GM21576 (cell line): Measurements from ENCODE around the gene CCSER1.
"Not testable (repeated sequence)": the region's sequence is repeated elsewhere in the genome, so short reads cannot be mapped to it uniquely, and the experiment has no call there.

ENCODE experiments used
- ATAC-seq: cut with Tn5 transposase; IDR thresholded peaks from one replicate; pipeline ENCODE4 v1.9.1; 2021; ENCODE audit warnings: mild to moderate bottlenecking, moderate library complexity; ENCODE audit not compliant: unreplicated experiment

Gene CCSER1

GRCh38 chr4:90425893-90426292 is 298.7 kb downstream of the CCSER1 start:
- no peak for ATAC-seq

GRCh38 chr4:90438522-90438921 is 311.3 kb downstream of the CCSER1 start:
- ATAC-seq, result no peak

- ATAC-seq, result no peak
Observed at GRCh38 chr4:90441770-90442169, 314.6 kb downstream of the CCSER1 start.

- no peak for ATAC-seq
Observed at GRCh38 chr4:90442619-90443018, 315.4 kb downstream of the CCSER1 start.

- ATAC-seq, result no peak
Observed at GRCh38 chr4:90443231-90443630, 316.0 kb downstream of the CCSER1 start.

- no peak for ATAC-seq
Observed at GRCh38 chr4:90444904-90445303, 317.7 kb downstream of the CCSER1 start.

GRCh38 chr4:90445380-90445779 is 318.2 kb downstream of the CCSER1 start:
- ATAC-seq, result no peak

- no peak for ATAC-seq
Observed at GRCh38 chr4:90449626-90450025, 322.4 kb downstream of the CCSER1 start.

- ATAC-seq, result no peak
Observed at GRCh38 chr4:90456891-90457290, 329.7 kb downstream of the CCSER1 start.

GRCh38 chr4:90457817-90458216 is 330.6 kb downstream of the CCSER1 start:
- no peak for ATAC-seq

- no peak for ATAC-seq
Observed at GRCh38 chr4:90458576-90458975, 331.4 kb downstream of the CCSER1 start.

GRCh38 chr4:90474484-90474883 is 347.3 kb downstream of the CCSER1 start:
- ATAC-seq, result no peak

GRCh38 chr4:90476019-90476418 is 348.8 kb downstream of the CCSER1 start:
- ATAC-seq, result no peak

- ATAC-seq, result no peak
Observed at GRCh38 chr4:90476586-90476985, 349.4 kb downstream of the CCSER1 start.

- ATAC-seq, result not testable (repeated sequence)
Observed at GRCh38 chr4:90484894-90485293, 357.7 kb downstream of the CCSER1 start.

- ATAC-seq, result no peak
Observed at GRCh38 chr4:90486346-90486745, 359.2 kb downstream of the CCSER1 start.

- no peak for ATAC-seq
Observed at GRCh38 chr4:90495211-90495610, 368.0 kb downstream of the CCSER1 start.

GRCh38 chr4:90495936-90496335 is 368.7 kb downstream of the CCSER1 start:
- no peak for ATAC-seq

- no peak for ATAC-seq
Observed at GRCh38 chr4:90498175-90498574, 371.0 kb downstream of the CCSER1 start.

GRCh38 chr4:90503677-90504076 is 376.5 kb downstream of the CCSER1 start:
- no peak for ATAC-seq

- ATAC-seq, result no peak
Observed at GRCh38 chr4:90515191-90515590, 388.0 kb downstream of the CCSER1 start.

GRCh38 chr4:90528551-90528950 is 401.4 kb downstream of the CCSER1 start:
- no peak for ATAC-seq

GRCh38 chr4:90536408-90536807 is 409.2 kb downstream of the CCSER1 start:
- ATAC-seq, result no peak

GRCh38 chr4:90537491-90537890 is 410.3 kb downstream of the CCSER1 start:
- ATAC-seq, result no peak
